ENCODE data around the gene DDX27. TPM values are rescaled to one million over a fixed set of nuclear protein-coding genes. Genes with fewer than 3 reads are reported as not detected.
A peak's percentile ranks its signal among the peaks of the same experiment; 100 is the strongest.

DDX27 gene
- total and polyA plus RNA-seq, 2 of the 13 experiments (the other 11 are each of a cell fraction or from before 2014, with no cell fraction given): 42.6 to 72.8 TPM

DNA sequence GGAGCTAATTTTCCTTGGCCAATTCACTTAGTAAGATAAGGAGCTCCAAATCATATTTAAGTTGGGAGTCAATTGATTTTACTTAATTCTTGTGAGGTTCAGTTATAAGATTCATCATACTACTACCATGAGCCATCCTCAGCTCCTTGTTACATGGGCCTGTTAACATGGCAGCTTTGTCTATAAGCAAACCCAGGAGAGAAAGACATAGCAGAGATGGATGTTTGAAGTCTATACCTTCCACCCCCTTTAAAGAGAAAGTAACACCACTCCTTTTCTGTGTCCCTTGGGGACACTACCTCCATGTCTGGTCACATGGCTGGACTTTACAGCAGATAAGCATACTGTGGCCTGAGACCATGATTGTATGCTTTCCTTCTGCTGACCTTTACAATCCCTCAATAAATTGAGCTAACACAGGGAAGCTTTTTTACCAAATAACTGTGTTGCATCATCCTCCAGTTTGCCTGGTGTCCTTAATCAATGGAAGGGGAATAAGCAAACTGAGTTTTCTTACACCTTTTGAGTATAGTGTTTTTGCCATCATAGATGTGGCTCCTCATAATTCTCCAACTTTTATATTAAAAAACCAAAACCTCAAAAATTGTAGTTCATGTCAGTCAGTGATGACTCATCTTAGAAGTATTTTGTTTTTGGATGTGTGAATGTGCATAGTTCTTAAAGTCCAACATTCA lies 68.5 kb downstream of the DDX27 start (continued):
- no peak for TF ChIP-seq SOX13 (IDR thresholded peaks at IDR 0.05)
- peak; percentile 32 to 92; a peak in 3 of 4 replicates for TF ChIP-seq SOX13 (CRISPR knock-in tag; conservative IDR thresholded peaks at IDR 0.05 in 1 of 2, IDR thresholded peaks at IDR 0.05 in 1 of 2)
- no peak for TF ChIP-seq HOXD1 (CRISPR knock-in tag; IDR thresholded peaks at IDR 0.05)
- no peak for TF ChIP-seq ZNF556 (CRISPR knock-in tag; IDR thresholded peaks at IDR 0.05; ENCODE audit: borderline replicate concordance)
- no peak for TF ChIP-seq NAIF1 (CRISPR knock-in tag; IDR thresholded peaks at IDR 0.05; ENCODE audit: borderline replicate concordance)
- 0 out of 2 replicates have a peak, but pooled peaks have one; percentile 12 for TF ChIP-seq SSRP1 (CRISPR knock-in tag; IDR thresholded peaks at IDR 0.05)
- no peak for TF ChIP-seq BORCS8-MEF2B (CRISPR knock-in tag; IDR thresholded peaks at IDR 0.05)
- TF ChIP-seq ZNF3 (CRISPR knock-in tag; IDR thresholded peaks at IDR 0.05): no peak
- TF ChIP-seq KDM2A (CRISPR knock-in tag; IDR thresholded peaks at IDR 0.05; ENCODE audit: borderline replicate concordance, low read depth): no peak
- TF ChIP-seq NFE2L2 (IDR thresholded peaks at IDR 0.05; ENCODE audit: low read length): no peak
- TF ChIP-seq MAFF (IDR thresholded peaks at IDR 0.05; ENCODE audit: low read depth, low read length): no peak
- TF ChIP-seq ZNF121 (CRISPR knock-in tag; IDR thresholded peaks at IDR 0.05): no peak
- TF ChIP-seq, protein P1, sequence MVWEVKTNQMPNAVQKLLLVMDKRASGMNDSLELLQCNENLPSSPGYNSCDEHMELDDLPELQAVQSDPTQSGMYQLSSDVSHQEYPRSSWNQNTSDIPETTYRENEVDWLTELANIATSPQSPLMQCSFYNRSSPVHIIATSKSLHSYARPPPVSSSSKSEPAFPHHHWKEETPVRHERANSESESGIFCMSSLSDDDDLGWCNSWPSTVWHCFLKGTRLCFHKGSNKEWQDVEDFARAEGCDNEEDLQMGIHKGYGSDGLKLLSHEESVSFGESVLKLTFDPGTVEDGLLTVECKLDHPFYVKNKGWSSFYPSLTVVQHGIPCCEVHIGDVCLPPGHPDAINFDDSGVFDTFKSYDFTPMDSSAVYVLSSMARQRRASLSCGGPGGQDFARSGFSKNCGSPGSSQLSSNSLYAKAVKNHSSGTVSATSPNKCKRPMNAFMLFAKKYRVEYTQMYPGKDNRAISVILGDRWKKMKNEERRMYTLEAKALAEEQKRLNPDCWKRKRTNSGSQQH (CRISPR knock-in tag; IDR thresholded peaks at IDR 0.05; ENCODE audit: low read depth): no peak
- TF ChIP-seq, protein P2, sequence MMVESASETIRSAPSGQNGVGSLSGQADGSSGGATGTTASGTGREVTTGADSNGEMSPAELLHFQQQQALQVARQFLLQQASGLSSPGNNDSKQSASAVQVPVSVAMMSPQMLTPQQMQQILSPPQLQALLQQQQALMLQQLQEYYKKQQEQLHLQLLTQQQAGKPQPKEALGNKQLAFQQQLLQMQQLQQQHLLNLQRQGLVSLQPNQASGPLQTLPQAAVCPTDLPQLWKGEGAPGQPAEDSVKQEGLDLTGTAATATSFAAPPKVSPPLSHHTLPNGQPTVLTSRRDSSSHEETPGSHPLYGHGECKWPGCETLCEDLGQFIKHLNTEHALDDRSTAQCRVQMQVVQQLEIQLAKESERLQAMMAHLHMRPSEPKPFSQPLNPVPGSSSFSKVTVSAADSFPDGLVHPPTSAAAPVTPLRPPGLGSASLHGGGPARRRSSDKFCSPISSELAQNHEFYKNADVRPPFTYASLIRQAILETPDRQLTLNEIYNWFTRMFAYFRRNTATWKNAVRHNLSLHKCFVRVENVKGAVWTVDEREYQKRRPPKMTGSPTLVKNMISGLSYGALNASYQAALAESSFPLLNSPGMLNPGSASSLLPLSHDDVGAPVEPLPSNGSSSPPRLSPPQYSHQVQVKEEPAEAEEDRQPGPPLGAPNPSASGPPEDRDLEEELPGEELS (CRISPR knock-in tag; IDR thresholded peaks at IDR 0.05): no peak
- TF ChIP-seq, protein P3, sequence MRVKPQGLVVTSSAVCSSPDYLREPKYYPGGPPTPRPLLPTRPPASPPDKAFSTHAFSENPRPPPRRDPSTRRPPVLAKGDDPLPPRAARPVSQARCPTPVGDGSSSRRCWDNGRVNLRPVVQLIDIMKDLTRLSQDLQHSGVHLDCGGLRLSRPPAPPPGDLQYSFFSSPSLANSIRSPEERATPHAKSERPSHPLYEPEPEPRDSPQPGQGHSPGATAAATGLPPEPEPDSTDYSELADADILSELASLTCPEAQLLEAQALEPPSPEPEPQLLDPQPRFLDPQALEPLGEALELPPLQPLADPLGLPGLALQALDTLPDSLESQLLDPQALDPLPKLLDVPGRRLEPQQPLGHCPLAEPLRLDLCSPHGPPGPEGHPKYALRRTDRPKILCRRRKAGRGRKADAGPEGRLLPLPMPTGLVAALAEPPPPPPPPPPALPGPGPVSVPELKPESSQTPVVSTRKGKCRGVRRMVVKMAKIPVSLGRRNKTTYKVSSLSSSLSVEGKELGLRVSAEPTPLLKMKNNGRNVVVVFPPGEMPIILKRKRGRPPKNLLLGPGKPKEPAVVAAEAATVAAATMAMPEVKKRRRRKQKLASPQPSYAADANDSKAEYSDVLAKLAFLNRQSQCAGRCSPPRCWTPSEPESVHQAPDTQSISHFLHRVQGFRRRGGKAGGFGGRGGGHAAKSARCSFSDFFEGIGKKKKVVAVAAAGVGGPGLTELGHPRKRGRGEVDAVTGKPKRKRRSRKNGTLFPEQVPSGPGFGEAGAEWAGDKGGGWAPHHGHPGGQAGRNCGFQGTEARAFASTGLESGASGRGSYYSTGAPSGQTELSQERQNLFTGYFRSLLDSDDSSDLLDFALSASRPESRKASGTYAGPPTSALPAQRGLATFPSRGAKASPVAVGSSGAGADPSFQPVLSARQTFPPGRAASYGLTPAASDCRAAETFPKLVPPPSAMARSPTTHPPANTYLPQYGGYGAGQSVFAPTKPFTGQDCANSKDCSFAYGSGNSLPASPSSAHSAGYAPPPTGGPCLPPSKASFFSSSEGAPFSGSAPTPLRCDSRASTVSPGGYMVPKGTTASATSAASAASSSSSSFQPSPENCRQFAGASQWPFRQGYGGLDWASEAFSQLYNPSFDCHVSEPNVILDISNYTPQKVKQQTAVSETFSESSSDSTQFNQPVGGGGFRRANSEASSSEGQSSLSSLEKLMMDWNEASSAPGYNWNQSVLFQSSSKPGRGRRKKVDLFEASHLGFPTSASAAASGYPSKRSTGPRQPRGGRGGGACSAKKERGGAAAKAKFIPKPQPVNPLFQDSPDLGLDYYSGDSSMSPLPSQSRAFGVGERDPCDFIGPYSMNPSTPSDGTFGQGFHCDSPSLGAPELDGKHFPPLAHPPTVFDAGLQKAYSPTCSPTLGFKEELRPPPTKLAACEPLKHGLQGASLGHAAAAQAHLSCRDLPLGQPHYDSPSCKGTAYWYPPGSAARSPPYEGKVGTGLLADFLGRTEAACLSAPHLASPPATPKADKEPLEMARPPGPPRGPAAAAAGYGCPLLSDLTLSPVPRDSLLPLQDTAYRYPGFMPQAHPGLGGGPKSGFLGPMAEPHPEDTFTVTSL (CRISPR knock-in tag; IDR thresholded peaks at IDR 0.05; ENCODE audit: borderline replicate concordance): no peak
- no peak for TF ChIP-seq NONO (IDR thresholded peaks at IDR 0.05)
- TF ChIP-seq NONO (CRISPR knock-in tag; conservative IDR thresholded peaks at IDR 0.05): no peak; the same call in none of the 2 replicates
- TF ChIP-seq KLF15 (CRISPR knock-in tag; IDR thresholded peaks at IDR 0.05; ENCODE audit: borderline replicate concordance): no peak
- TF ChIP-seq TEAD3 (CRISPR knock-in tag; optimal IDR thresholded peaks at IDR 0.05; ENCODE audit: borderline replicate concordance): peak; percentile 52
- 0 out of 2 replicates have a peak, but pooled peaks have one; percentile 32 for TF ChIP-seq ZNF264 (CRISPR knock-in tag; IDR thresholded peaks at IDR 0.05)
